Left kidney (tissue), 2 donors: ENCODE measurements around the gene AGAP1. TPM values are rescaled to one million over a fixed set of nuclear protein-coding genes. Genes with fewer than 3 reads are reported as not detected.

ENCODE experiments used
- DNase-seq: peaks from one replicate; pipeline ENCODE4 v3.0.0-alpha.2; 2013
- polyA plus RNA-seq: library from polyadenylated mRNA; unstranded; fragments of 120-200 nt; gene quantifications from one replicate; pipeline ENCODE4 v1.2.1, GENCODE V29; 2013; ENCODE audit not compliant: insufficient read length

The AGAP1 gene
- polyA plus RNA-seq, 1 donor = 21.2 TPM

- no peak for DNase-seq
Observed at GRCh38 chr2:235999011-235999410, 505.2 kb downstream of the AGAP1 start.

GRCh38 chr2:236001166-236001828 lies 507.5 kb downstream of the AGAP1 start:
- DNase-seq = no peak

DNA sequence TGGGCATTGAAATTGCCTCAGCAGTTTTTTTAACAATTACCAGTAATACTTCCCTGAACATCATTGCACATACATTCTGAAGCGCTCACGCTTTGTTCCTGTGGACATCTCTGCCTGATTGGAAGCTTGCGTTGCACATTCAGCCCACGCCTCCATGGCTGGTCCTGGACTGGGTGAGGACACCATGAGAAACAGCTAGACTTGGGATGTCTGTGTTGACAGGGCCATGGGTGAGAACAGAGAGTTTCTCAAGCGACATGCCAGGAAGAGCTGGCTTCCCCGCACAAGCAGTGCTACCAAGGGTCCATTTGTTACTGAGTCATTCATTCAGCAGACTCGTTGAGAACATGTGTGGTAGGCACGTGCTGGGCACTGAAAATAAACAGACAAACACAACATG lies 508.0 kb downstream of the AGAP1 start:
- DNase-seq = no peak

DNA sequence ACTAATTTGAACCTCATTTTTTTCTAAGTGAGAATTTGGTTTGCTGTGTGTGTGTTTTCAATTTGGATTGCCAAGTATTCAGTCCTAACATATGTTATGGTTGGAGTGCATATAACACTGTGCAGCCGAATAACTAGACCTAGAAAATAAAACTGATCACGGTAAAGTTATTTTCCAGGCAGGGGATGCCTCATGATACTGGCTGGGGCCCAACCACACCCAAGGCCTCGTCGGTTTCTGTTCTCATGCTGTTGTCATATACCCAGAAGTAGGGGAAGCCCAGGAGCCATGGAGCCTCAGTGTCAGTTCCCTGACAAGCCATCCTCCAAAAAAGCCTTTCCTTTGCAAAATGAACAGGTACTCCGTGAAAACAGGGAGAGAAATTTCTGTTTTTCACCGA lies 514.2 kb downstream of the AGAP1 start:
- DNase-seq = no peak

- DNase-seq = no peak
Observed at GRCh38 chr2:236008857-236009256, 515.0 kb downstream of the AGAP1 start.

GRCh38 chr2:236010920-236011685 lies 517.3 kb downstream of the AGAP1 start:
- no peak for DNase-seq

DNA sequence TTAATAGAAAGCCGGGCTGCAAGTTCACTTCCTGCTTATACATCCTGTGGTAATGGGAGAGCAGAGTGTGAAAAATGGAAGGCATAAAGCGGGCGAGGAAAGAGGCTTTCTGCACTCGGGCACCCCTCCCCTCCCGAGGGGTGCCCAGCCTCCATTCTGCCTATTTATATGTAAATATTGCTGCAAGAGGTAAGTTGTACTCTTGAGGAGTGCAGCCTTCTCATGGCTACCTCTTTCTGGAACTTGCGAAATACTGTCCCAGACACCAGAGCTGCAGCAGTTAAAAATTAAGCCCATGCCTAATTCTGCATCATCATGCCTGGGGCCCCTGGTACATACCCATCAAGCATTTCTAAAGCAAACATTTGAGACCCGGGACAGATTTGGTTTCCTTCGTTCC lies 518.3 kb downstream of the AGAP1 start:
- no peak for DNase-seq

DNA sequence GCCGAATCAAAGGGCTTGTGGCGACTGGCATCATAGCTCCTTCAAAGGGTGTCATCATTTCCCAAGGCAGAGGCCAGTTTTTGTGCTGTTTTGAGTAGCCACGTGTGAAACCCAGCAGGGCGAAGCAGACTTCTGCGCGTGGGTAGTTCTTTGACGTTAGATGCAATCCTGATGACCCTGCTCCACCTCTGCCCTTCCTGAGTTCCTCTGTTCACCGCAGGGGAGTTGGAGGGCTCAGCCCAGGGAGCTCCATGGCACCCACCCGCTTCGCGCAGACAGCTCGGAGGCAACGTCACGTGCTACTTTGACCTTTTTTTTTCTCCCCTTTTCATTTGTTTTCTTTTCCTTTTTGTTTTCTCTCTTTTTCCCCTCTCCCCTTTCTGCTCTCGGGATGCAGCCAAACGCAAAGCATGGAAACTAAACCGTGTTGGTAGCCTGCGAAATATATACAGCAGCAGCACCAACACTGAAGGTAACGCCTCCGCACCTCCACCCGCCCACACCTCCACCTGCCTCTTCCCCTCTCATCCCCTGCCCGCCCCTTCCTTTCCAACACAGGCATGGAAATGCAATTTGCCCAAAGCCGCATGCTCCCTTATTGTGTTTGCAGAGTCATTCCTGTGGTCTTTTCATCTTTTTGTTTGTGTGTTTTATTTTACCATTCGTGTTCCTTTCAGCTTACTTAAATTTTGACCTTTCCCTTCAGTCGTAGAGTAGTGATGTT lies 520.7 kb downstream of the AGAP1 start:
- no peak for DNase-seq

- DNase-seq = no peak
Observed at GRCh38 chr2:236015171-236015570, 521.3 kb downstream of the AGAP1 start.

- no peak for DNase-seq
Observed at GRCh38 chr2:236016496-236016895, 522.7 kb downstream of the AGAP1 start.

- no peak for DNase-seq
Observed at GRCh38 chr2:236017446-236017845, 523.6 kb downstream of the AGAP1 start.

GRCh38 chr2:236019434-236019833 lies 525.6 kb downstream of the AGAP1 start:
- DNase-seq = no peak

- DNase-seq = no peak
Observed at GRCh38 chr2:236021499-236022057, 527.7 kb downstream of the AGAP1 start.

DNA sequence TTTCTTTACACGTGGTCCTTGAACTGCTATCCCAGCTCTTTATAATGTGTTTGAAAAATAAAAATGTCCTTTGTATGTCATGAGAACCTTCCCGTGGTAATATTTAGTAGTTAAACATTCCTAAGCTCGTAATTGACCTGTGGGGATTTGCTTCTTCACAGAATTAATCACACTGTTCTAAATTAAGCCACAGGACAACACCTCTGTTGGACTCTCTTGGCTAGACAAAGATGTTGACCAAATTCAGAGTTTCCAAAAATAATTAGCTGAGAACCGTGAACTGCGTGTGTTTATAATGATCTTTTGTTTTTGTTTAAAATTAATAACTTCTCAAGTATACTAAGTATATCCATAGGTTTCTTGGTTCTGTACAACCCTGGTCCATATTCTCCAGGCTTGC lies 528.3 kb downstream of the AGAP1 start:
- no peak for DNase-seq

GRCh38 chr2:236025892-236026291 lies 532.0 kb downstream of the AGAP1 start:
- no peak for DNase-seq

DNA sequence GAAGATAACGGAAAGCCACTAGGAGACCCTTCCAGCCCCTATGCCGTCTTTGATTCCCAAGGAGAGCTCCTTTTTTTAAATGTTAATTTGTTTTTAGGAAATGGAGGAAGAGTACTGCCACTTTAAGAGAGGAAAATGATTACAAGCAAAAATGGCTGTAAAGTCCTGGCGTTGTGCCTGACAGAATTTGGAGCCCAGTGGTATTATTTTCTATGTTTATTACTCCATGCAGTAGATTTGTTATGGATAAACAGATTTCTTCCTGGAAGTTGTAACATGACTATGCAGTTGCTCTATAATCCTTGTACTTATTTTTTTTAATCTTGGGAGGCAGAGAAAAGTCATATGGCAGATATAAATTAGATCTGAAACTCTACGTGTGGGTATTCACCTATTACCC lies 533.0 kb downstream of the AGAP1 start:
- DNase-seq = peak; percentile 29

DNA sequence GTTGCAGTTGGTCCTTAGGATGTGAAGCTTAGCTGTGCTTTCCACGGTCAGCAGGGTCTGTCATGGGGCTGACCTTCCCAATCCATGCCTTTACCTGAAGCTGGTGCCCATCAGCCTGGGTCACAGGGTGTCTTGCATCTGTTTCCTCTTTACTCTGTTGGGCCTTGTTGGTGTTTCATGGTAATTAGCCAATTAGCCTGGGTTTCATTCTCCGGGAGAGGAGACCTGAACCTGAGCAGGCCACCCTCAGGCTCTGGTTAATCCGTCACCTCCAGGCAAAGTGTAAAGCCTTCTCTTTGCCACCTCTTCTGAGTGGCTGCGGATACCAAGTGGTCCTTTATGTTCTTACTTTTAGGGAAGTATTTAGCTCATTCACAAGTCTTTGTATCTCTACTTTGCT lies 534.2 kb downstream of the AGAP1 start:
- DNase-seq = no peak

DNA sequence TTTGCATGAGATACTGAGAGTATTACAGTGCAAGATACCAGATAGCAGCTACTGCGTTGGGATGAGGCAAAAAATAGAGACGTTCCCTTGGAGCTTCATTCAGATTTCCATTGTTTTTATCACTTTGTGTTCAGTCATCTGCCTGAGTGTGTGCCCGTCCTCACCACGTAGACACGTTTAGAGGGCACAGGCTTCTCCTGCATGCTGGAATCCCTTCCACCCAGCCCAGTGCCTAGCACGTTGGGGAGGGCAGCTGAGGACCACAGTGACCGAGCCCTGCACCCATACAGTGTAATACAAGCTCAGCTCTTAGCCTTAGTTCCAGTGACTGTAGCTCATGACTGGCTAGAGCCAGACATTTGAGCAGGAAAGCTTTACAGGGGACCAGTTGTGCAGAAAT lies 539.6 kb downstream of the AGAP1 start:
- DNase-seq = no peak

- no peak for DNase-seq
Observed at GRCh38 chr2:236034974-236035373, 541.1 kb downstream of the AGAP1 start.

GRCh38 chr2:236036045-236036444 lies 542.2 kb downstream of the AGAP1 start:
- no peak for DNase-seq

- no peak for DNase-seq
Observed at GRCh38 chr2:236038096-236038495, 544.3 kb downstream of the AGAP1 start.

DNA sequence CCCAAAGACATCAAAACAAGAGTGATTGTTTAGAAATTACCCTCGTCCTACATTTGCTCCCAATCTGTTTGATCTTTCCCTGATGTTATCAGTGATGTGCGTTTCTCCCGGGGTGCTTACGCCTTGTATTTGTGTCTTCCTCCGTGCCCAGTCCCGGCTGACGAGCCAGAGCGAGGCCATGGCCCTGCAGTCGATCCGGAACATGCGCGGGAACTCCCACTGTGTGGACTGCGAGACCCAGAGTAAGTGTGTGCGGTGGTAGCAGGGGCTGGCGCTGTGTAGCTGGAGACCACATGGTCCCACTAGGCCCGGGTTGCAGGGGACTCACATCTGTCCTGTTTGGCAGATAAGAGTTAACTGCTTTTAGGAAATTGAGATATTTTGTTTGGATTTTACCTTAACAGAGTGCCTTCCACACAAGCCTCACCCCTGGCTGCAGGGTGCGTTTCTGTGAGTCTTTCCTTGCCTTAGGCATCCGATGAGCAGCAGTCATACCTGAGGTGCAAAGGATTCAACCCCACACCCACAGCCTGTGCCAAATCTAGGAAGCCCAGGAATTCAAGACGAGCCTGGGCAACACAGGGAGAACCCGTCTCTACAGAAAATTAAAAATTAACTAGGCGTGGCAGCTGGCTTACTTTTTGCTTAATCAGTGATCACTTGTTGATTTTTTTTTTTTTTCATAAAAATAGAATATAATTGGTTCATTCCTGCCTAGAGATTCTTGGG lies 546.9 kb downstream of the AGAP1 start:
- no peak for DNase-seq
